Erythroblast (primary cell): ENCODE data around the gene SSBP3.

Source experiments
- GATA1 ChIP-seq: IDR thresholded peaks from 2 replicates; pipeline ENCODE4 v1.6.1; 2011; ENCODE audit warnings: low read depth, mild to moderate bottlenecking, control low read depth, low read length, moderate library complexity
- POLR2A ChIP-seq: IDR thresholded peaks from 2 replicates; pipeline ENCODE4 v1.6.1; 2011; ENCODE audit warnings: mild to moderate bottlenecking, low read length

DNA sequence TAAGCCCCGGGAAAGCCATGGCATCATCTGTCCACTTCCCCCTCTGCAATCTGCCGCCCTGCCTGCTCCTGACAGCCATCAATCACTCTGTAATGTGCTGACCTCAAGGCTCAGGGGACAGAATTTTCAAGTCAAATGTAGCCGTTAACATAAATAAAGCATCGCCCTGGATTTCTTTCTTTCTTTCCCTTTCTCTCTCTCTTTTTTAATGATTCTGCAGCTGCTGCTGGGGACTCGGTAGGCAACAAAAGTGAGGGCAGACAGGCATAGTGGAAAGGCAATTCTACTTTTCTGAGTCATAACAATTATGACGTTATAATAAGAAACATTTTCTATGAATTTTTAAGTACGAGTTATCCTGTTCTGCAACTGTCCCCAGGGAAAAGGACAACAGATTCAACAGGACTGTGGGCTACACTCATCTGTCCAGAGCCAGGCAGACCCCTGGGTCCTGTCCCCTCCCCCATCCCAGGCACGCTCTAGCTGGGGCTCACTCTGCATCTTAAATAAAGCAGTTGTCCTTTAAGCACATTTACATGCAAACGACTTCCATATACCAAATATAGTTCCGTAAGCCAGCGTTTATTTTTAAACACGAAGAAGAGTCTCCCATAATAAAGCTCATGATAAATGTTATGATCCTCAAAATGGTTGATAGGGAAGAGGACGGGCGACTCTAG, 78.7 kb downstream of the SSBP3 start:
- TF ChIP-seq POLR2A = no peak
- TF ChIP-seq GATA1 = no peak
